Colonic mucosa (tissue), 4 donors: ENCODE measurements around the gene HIVEP2. TPM values are rescaled to one million over a fixed set of nuclear protein-coding genes. Genes with fewer than 3 reads are reported as not detected.

ENCODE experiments used
- DNase-seq: peaks from one replicate; pipeline ENCODE4 v3.0.0-alpha.2; 2020
- H3K27ac ChIP-seq: fragments of 200-600 bp; one replicate; pipeline ENCODE4 v1.8.0; 2021
- H3K27me3 ChIP-seq: fragments of 200-600 bp; one replicate; pipeline ENCODE4 v1.8.0; 2021
- H3K36me3 ChIP-seq: fragments of 200-600 bp; one replicate; pipeline ENCODE4 v1.8.0; 2021
- H3K4me1 ChIP-seq: fragments of 200-600 bp; one replicate; pipeline ENCODE4 v1.8.0; 2021; ENCODE audit warnings: mild to moderate bottlenecking
- H3K4me3 ChIP-seq: fragments of 200-600 bp; one replicate; pipeline ENCODE4 v1.8.0; 2021
- H3K9ac ChIP-seq, 2 donors: one replicate each; pipeline ENCODE4 v1.7.0; 2013; ENCODE audit warnings: control low read depth in 2 of 2, low read depth in 2 of 2, low read length in 2 of 2
- H3K9me3 ChIP-seq: fragments of 200-600 bp; one replicate; pipeline ENCODE4 v1.8.0; 2021
- intact Hi-C: fragments of 100-400 bp; cut with DNase I; formaldehyde crosslinking; loops from one replicate; pipeline ENCODE4 v1.14.1; 2022
- total RNA-seq, 2 donors: library from RNA; stranded (reverse); fragmentation: NEBNext Ultra II Directional in 1 of 2; extraction: Animal tissue kit (Norgen Biotek cat#: 25700) in 1 of 2; gene quantifications; one replicate each; pipeline ENCODE4 v1.2.1, GENCODE V29; 2021
- TF ChIP-seq, protein P1 (sequence below): fragments of 200-600 bp; IDR thresholded peaks from one replicate; pipeline ENCODE4 v1.8.0; 2022; ENCODE audit warnings: antibody characterized with exemption, mild to moderate bottlenecking
- donor health status: healthy.
- donor health status: DM: no; HTN: no; CAD: no.
- donor health status: DM: no; HTN: no; CAD: no.

The HIVEP2 gene
- total RNA-seq, 2 donors from 2014 or later: 5.3 to 15.2 TPM

DNA sequence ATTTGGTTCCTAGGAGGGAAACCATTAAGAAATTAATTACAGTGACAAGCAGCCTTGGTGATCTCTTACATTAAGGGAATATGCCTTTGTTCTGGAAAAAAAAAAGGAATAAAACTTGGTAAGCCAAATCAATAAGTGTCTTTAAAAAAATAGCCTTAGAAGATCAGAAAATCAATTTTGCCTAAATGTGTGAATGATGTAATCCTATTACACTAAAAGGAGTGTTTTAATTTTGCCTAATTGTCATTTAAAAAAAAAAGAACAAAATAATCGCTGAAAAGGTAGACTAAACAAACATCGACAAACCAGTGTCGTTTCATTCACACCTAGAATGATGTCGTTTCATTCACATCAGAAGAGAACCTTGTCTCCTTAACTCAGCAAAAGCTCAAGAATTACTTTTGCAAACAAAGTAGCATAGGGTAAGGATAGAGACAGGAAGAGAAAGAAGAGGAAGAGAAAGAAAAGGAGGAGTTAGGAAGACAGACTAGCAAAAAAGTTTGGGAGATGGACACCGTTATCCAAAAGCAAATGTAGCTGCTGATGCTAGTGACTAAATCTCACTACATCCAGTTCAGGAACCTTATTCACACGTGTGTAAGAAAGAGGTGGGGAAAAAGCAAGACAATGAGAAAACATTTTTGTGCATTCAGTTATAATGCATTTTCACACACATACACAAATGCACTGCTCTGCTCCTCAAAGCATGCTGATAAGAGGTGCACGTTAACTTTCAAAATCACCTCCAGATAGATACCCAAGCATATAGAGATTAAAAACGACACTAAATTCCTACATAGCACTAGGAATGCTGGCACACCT lies 60.6 kb downstream of the HIVEP2 start:
- H3K27ac ChIP-seq: peak overlapping the region; percentile 28
- no peak for DNase-seq
- no peaks in the 10 kb centered on the region for H3K4me1 ChIP-seq
- H3K36me3 ChIP-seq: no peaks in the 10 kb centered on the region
- H3K27me3 ChIP-seq: no peaks in the 10 kb centered on the region
- TF ChIP-seq, protein P1, sequence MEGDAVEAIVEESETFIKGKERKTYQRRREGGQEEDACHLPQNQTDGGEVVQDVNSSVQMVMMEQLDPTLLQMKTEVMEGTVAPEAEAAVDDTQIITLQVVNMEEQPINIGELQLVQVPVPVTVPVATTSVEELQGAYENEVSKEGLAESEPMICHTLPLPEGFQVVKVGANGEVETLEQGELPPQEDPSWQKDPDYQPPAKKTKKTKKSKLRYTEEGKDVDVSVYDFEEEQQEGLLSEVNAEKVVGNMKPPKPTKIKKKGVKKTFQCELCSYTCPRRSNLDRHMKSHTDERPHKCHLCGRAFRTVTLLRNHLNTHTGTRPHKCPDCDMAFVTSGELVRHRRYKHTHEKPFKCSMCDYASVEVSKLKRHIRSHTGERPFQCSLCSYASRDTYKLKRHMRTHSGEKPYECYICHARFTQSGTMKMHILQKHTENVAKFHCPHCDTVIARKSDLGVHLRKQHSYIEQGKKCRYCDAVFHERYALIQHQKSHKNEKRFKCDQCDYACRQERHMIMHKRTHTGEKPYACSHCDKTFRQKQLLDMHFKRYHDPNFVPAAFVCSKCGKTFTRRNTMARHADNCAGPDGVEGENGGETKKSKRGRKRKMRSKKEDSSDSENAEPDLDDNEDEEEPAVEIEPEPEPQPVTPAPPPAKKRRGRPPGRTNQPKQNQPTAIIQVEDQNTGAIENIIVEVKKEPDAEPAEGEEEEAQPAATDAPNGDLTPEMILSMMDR: no peak
- no peak overlapping the region for H3K9ac ChIP-seq
- H3K4me3 ChIP-seq: no peak overlapping the region
- H3K9me3 ChIP-seq: no peaks in the 10 kb centered on the region
- intact Hi-C loops: loop anchor here (5.0 kb wide), 1 partner anchor 192 kb away; no protein-coding TSS in a partner anchor

DNA sequence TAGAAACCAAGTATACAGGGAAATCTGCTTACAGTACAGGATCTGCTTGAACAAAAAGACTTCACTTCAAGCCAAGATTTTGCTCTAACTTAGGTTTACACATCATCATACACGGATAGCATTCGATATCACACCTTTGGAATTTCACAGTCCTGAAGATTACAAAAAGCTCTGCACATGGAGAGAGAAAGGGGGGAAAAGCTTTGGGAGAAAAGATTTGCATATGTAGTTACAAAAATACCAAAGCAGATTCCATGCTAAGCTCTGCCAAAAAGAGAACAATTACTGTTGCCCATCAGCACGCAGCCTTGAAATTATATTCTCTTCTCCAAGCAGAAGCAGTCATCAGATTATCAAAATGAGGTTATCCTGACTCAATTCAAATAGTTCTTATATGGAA lies 62.0 kb downstream of the HIVEP2 start:
- Histone ChIP-seq H3K9ac (no peak overlapping the region), H3K4me3 (no peak overlapping the region), H3K27me3 (no peaks in the 10 kb centered on the region), H3K4me1 (no peaks in the 10 kb centered on the region), H3K9me3 (no peaks in the 10 kb centered on the region), H3K27ac (no peak overlapping the region), H3K36me3 (no peaks in the 10 kb centered on the region)
- intact Hi-C loops: no loop called here
- TF ChIP-seq, protein P1: no peak
- no peak for DNase-seq

DNA sequence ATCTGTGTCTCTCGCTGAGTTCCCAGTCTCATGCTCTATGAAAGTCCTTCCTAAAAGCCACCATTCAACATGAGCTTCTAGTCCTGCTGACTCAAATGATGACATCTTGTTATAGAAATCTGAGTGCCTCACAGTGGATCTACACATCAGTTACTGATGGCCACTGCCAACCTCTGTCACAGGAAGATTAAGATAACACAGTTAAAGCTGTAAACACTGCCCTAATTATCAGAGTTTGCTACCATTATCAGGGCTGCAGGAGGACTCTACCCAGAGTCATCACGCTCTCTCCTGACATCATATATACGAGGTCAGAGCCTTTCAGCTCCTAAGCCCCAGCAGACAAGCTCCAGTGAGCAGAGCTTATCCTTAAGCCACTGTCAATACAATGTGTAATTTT lies 63.2 kb downstream of the HIVEP2 start:
- TF ChIP-seq, protein P1: no peak
- H3K27ac ChIP-seq: no peak overlapping the region
- no peak overlapping the region for H3K9ac ChIP-seq
- H3K4me1 ChIP-seq: no peaks in the 10 kb centered on the region
- H3K27me3 ChIP-seq: no peaks in the 10 kb centered on the region
- DNase-seq: no peak
- H3K9me3 ChIP-seq: no peaks in the 10 kb centered on the region
- H3K36me3 ChIP-seq: no peaks in the 10 kb centered on the region
- intact Hi-C loops: no loop called here
- no peak overlapping the region for H3K4me3 ChIP-seq

DNA sequence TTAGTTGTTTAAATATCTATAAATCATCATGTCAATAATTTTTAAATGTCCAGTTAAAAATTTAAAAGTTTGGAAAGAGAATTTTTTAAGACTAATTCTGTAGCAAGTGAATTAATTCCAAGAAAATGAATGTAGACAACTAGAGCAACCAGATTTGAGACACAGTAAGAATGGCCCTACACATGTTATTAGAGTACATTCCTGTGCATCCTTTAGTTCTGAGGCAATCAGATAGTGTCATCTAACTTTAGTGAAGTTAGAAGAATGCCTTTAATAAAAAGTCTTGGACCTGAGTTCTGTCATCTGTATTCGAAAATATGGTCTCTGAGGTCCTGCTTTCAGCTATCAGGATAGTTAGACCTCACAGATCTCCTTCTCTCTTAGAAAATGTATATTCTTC lies 63.7 kb downstream of the HIVEP2 start:
- Histone ChIP-seq H3K36me3 (no peaks in the 10 kb centered on the region), H3K27ac (no peak overlapping the region), H3K4me1 (no peaks in the 10 kb centered on the region), H3K9ac (no peak overlapping the region), H3K4me3 (no peak overlapping the region), H3K9me3 (no peaks in the 10 kb centered on the region), H3K27me3 (no peaks in the 10 kb centered on the region)
- TF ChIP-seq, protein P1: no peak
- intact Hi-C loops: no loop called here
- DNase-seq: no peak

GRCh38 chr6:142880201-142880600 lies 64.8 kb downstream of the HIVEP2 start:
- H3K4me3 ChIP-seq: no peak overlapping the region
- no peak overlapping the region for H3K9ac ChIP-seq
- no peak for DNase-seq
- no peaks in the 10 kb centered on the region for H3K4me1 ChIP-seq
- intact Hi-C loops: no loop called here
- H3K27ac ChIP-seq: no peak overlapping the region
- no peaks in the 10 kb centered on the region for H3K27me3 ChIP-seq
- H3K9me3 ChIP-seq: no peaks in the 10 kb centered on the region
- TF ChIP-seq, protein P1: no peak
- H3K36me3 ChIP-seq: no peaks in the 10 kb centered on the region
